ENCODE measurements around the gene NRF1. TPM values are rescaled to one million over a fixed set of nuclear protein-coding genes. Genes with fewer than 3 reads are reported as not detected.

The NRF1 gene
- polyA plus RNA-seq, 1 experiment, result 10.3 TPM

GRCh38 chr7:129746857-129747529 is 135.5 kb downstream of the NRF1 start:
- ChIA-PET CTCF (no interaction called here), POLR2A (no interaction called here)
- Histone ChIP-seq H3K4me3 (ENCODE audit: low read depth, low read length) (no peak overlapping the region), H3K27ac (ENCODE audit: low read depth, low read length) (no peak overlapping the region), H3K27me3 (ENCODE audit: control insufficient read depth, insufficient read depth, low read length) (no peaks in the 10 kb centered on the region), H3K9me3 (ENCODE audit: control insufficient read depth, insufficient read depth, low read length) (no peaks in the 10 kb centered on the region)
- no peak for TF ChIP-seq CTCF (IDR thresholded peaks at IDR 0.05; ENCODE audit: low read depth, low read length)
- DNase-seq (ENCODE audit: low read depth, low spot score), result no peak

- no peak for DNase-seq (ENCODE audit: low read depth, low spot score)
Observed at GRCh38 chr7:129748356-129749109, 137.0 kb downstream of the NRF1 start.

GRCh38 chr7:129750091-129750490 is 138.6 kb downstream of the NRF1 start:
- no peaks in the 10 kb centered on the region for H3K27me3 ChIP-seq (ENCODE audit: control insufficient read depth, insufficient read depth, low read length)
- CTCF ChIA-PET, result no interaction called here
- H3K4me3 ChIP-seq (ENCODE audit: low read depth, low read length), result no peak overlapping the region
- POLR2A ChIA-PET, result no interaction called here
- no peak for TF ChIP-seq CTCF (IDR thresholded peaks at IDR 0.05; ENCODE audit: low read depth, low read length)
- no peak overlapping the region for H3K27ac ChIP-seq (ENCODE audit: low read depth, low read length)
- H3K9me3 ChIP-seq (ENCODE audit: control insufficient read depth, insufficient read depth, low read length), result no peaks in the 10 kb centered on the region
- DNase-seq (ENCODE audit: low read depth, low spot score), result no peak

More at GRCh38 chr7:129748356-129749109, 137.0 kb downstream of the NRF1 start:
- TF ChIP-seq CTCF (IDR thresholded peaks at IDR 0.05; ENCODE audit: low read depth, low read length), result no peak
- ChIA-PET POLR2A (no interaction called here), CTCF (no interaction called here)
- H3K27me3 ChIP-seq (ENCODE audit: control insufficient read depth, insufficient read depth, low read length), result no peaks in the 10 kb centered on the region
- H3K27ac ChIP-seq (ENCODE audit: low read depth, low read length), result no peak overlapping the region
- no peak overlapping the region for H3K4me3 ChIP-seq (ENCODE audit: low read depth, low read length)
- H3K9me3 ChIP-seq (ENCODE audit: control insufficient read depth, insufficient read depth, low read length), result no peaks in the 10 kb centered on the region

GRCh38 chr7:129750501-129750900 is 139.0 kb downstream of the NRF1 start:
- H3K27ac ChIP-seq (ENCODE audit: low read depth, low read length), result no peak overlapping the region
- POLR2A ChIA-PET, result no interaction called here
- no peak for TF ChIP-seq CTCF (IDR thresholded peaks at IDR 0.05; ENCODE audit: low read depth, low read length)
- CTCF ChIA-PET, result no interaction called here
- H3K4me3 ChIP-seq (ENCODE audit: low read depth, low read length), result no peak overlapping the region
- H3K27me3 ChIP-seq (ENCODE audit: control insufficient read depth, insufficient read depth, low read length), result no peaks in the 10 kb centered on the region
- no peak for DNase-seq (ENCODE audit: low read depth, low spot score)
- no peaks in the 10 kb centered on the region for H3K9me3 ChIP-seq (ENCODE audit: control insufficient read depth, insufficient read depth, low read length)

- Histone ChIP-seq H3K27me3 (ENCODE audit: control insufficient read depth, insufficient read depth, low read length) (no peaks in the 10 kb centered on the region), H3K9me3 (ENCODE audit: control insufficient read depth, insufficient read depth, low read length) (no peaks in the 10 kb centered on the region), H3K27ac (ENCODE audit: low read depth, low read length) (no peak overlapping the region), H3K4me3 (ENCODE audit: low read depth, low read length) (no peak overlapping the region)
- POLR2A ChIA-PET, result no interaction called here
- CTCF ChIA-PET, result no interaction called here
- no peak for TF ChIP-seq CTCF (IDR thresholded peaks at IDR 0.05; ENCODE audit: low read depth, low read length)
- no peak for DNase-seq (ENCODE audit: low read depth, low spot score)
Observed at GRCh38 chr7:129751916-129752315, 140.4 kb downstream of the NRF1 start.
